Bronchial epithelial cell (primary cell): ENCODE measurements around the gene CBLN4. TPM values are rescaled to one million over a fixed set of nuclear protein-coding genes. Genes with fewer than 3 reads are reported as not detected.

Source experiments
- DNase-seq: peaks from one replicate; pipeline ENCODE4 v3.0.0-alpha.2; 2010; ENCODE audit warnings: low read depth
- FAIRE-seq: peaks from 2 replicates; lab custom pipeline; 2011; peaks lifted over from hg19 to GRCh38; lab: Jason Lieb, UNC
- H3K27me3 ChIP-seq: 2 replicates; pipeline ENCODE4 v1.5.1; 2011; ENCODE audit warnings: low read length; ENCODE audit not compliant: control insufficient read depth, insufficient read depth
- H3K36me3 ChIP-seq: 2 replicates; pipeline ENCODE4 v1.5.1; 2011; ENCODE audit warnings: low read length; ENCODE audit not compliant: control insufficient read depth, insufficient read depth
- H3K4me3 ChIP-seq: 2 replicates; pipeline ENCODE4 v1.5.1; 2011; ENCODE audit warnings: mild to moderate bottlenecking, low read depth, low read length, control low read depth
- CTCF ChIP-seq: IDR thresholded peaks from 2 replicates; pipeline ENCODE4 v1.5.1; 2011; ENCODE audit warnings: mild to moderate bottlenecking, moderate library complexity, low read length, control low read depth, inconsistent platforms; ENCODE audit not compliant: insufficient read depth, severe bottlenecking
- total RNA-seq: library from RNA; depleted of rRNA; stranded (reverse); fragments of >200 nt; gene quantifications from 2 replicates; pipeline ENCODE4 v1.2.1, GENCODE V29; 2014

CBLN4 gene
- total RNA-seq, 1 donor from 2014 or later = not detected

GRCh38 chr20:56014998-56015397 is 9.7 kb upstream of the CBLN4 start:
- TF ChIP-seq CTCF = no peak
- H3K4me3 ChIP-seq = no peak overlapping the region
- FAIRE-seq (peak; percentile 89), DNase-seq (no peak)
- H3K36me3 ChIP-seq = no peaks in the 10 kb centered on the region
- no peaks in the 10 kb centered on the region for H3K27me3 ChIP-seq

DNA sequence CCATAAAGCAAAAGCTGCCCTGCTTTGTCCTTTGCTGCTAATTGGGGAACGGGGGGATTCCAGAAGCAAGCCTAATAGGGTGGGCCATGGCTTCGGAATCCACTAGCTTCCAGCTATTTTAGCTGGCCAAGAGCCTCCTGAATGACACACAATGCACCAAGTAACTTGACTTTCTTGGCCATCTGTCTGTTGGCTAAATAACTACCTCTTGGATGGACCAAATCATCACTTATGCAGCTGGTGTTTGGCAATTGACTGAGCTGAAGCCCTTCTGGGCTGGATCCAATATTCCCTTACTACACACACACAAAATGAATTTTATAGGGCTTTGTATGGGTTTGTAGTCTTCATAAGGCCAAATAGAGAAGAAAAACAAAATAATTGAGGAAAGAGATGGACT is 8.8 kb upstream of the CBLN4 start:
- no peak for TF ChIP-seq CTCF
- H3K4me3 ChIP-seq = no peak overlapping the region
- no peaks in the 10 kb centered on the region for H3K36me3 ChIP-seq
- DNase-seq (no peak), FAIRE-seq (no peak)
- H3K27me3 ChIP-seq = no peaks in the 10 kb centered on the region

GRCh38 chr20:56004611-56005388 is 519 bp downstream of the CBLN4 start:
- no peaks in the 10 kb centered on the region for H3K36me3 ChIP-seq
- H3K27me3 ChIP-seq = peaks cover 15% of the 10 kb centered on the region
- H3K4me3 ChIP-seq = no peak overlapping the region
- no peak for TF ChIP-seq CTCF
- no peak for FAIRE-seq
- no peak for DNase-seq

- DNase-seq = no peak
- H3K4me3 ChIP-seq = no peak overlapping the region
- no peak for FAIRE-seq
- no peaks in the 10 kb centered on the region for H3K36me3 ChIP-seq
- peaks cover 15% of the 10 kb centered on the region for H3K27me3 ChIP-seq
- no peak for TF ChIP-seq CTCF
Observed at GRCh38 chr20:56004007-56004406, 1.3 kb downstream of the CBLN4 start.

GRCh38 chr20:56002908-56003800 is 2.2 kb downstream of the CBLN4 start:
- FAIRE-seq (no peak), DNase-seq (no peak)
- TF ChIP-seq CTCF = no peak
- no peak overlapping the region for H3K4me3 ChIP-seq
- H3K27me3 ChIP-seq = peaks cover 15% of the 10 kb centered on the region
- H3K36me3 ChIP-seq = no peaks in the 10 kb centered on the region
